Fibroblast of lung (primary cell): Measurements from ENCODE around the gene ARPP21.

ENCODE experiments used
- CTCF ChIP-seq, 2 donors: IDR thresholded peaks in 1 of 2; conservative IDR thresholded peaks in 1 of 2; 1 replicate in 1 of 2; 2 replicates in 1 of 2; pipeline ENCODE4 v1.5.1; 2011 to 2012; ENCODE audit warnings: low read length in 2 of 2, control low read depth in 1 of 2, inconsistent platforms in 1 of 2, low read depth in 1 of 2, mild to moderate bottlenecking in 1 of 2
- EZH2 ChIP-seq: IDR thresholded peaks from 2 replicates; pipeline ENCODE4 v1.5.1; 2012; ENCODE audit warnings: low read length, control low read depth, mild to moderate bottlenecking; ENCODE audit errors: missing control alignments

DNA sequence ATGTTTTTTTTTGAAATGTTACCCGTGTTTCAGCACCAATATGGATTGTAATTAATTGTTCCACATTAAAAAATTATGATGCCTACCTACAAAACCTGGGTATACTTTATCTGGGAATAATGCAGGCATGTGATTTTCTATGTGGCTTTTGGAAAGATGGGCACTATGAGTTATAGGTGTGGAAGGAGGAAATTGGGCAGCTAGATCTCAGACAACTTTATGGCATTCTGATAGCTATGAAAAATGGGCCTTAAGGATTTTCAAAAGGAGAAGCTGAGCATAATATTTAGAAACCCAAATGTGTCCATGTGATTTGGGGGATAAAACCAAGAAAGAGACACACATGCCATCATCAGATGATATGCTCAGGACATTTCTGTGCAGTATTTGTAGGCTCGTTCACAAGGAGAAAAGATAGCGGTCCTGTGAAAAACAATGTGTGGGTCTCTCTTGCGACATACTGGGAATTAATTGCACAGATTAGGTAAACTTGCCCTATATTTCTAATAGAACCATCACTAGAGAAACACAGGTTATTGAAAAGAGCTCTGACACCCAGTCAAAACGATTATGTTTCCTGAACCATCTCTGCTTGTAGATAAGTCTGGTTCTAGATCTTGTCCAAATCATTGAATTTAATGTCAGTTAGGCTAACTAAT, 35.3 kb downstream of the ARPP21 start:
- no peak for TF ChIP-seq CTCF (conservative IDR thresholded peaks at IDR 0.05 in 1 of 2, IDR thresholded peaks at IDR 0.05 in 1 of 2; ENCODE audit: low read depth in 1 of 2, low read length in 2 of 2)
- no peak for TF ChIP-seq EZH2
